Right atrium auricular region (tissue), 2 donors: ENCODE data around the gene MLLT10. TPM values are rescaled to one million over a fixed set of nuclear protein-coding genes. Genes with fewer than 3 reads are reported as not detected.

Experiments used
- DNase-seq: peaks from one replicate; pipeline ENCODE4 v3.0.0-alpha.2; 2019; ENCODE audit warnings: low spot score
- H3K27ac ChIP-seq, 2 donors: fragments of 200-600 bp; sonication (generic); 1 replicate in 1 of 2; 2 replicates in 1 of 2; pipeline ENCODE4 v1.5.1; 2016 to 2019
- H3K27me3 ChIP-seq, 2 donors: fragments of 200-600 bp; sonication (generic); one replicate each; pipeline versions ENCODE4 v1.5.1 to v1.6.0; 2017 to 2019
- H3K36me3 ChIP-seq: fragments of 200-600 bp; sonication (generic); one replicate; pipeline ENCODE4 v1.5.1; 2016
- H3K4me1 ChIP-seq, 2 donors: fragments of 200-600 bp; sonication (generic); one replicate each; pipeline versions ENCODE4 v1.5.1 to v1.6.0; 2017 to 2019
- H3K4me3 ChIP-seq, 2 donors: fragments of 200-600 bp; sonication (generic); 1 replicate in 1 of 2; 2 replicates in 1 of 2; pipeline ENCODE4 v1.5.1; 2017 to 2019; ENCODE audit warnings: mild to moderate bottlenecking in 1 of 2, moderate library complexity in 1 of 2
- H3K9me3 ChIP-seq, 2 donors: fragments of 200-600 bp; sonication (generic); one replicate each; pipeline ENCODE4 v1.5.1; 2019
- CTCF ChIP-seq, 2 donors: fragments of 200-600 bp; sonication (generic); IDR thresholded peaks; one replicate each; pipeline ENCODE4 v1.5.1; 2019; ENCODE audit warnings: antibody characterized with exemption in 2 of 2
- microRNA counts, 2 donors: library from miRNA; unstranded; fragments of <30 nt; microRNA quantifications; one replicate each; lab custom pipeline; 2016 to 2017
- microRNA-seq, 2 donors: library from miRNA; unstranded; fragments of <30 nt; microRNA quantifications; one replicate each; pipeline ENCODE4, GENCODE V29; 2016 to 2017; ENCODE audit warnings: borderline number of aligned reads in 2 of 2, borderline replicate concordance in 1 of 2
- total RNA-seq, 2 donors: library from RNA; depleted of rRNA; stranded (reverse); fragments of >200 nt; gene quantifications; one replicate each; pipeline ENCODE4 v1.1.0, GENCODE V29; 2016

Gene MLLT10
- total RNA-seq, 2 donors from 2014 or later: 18.8 to 27.2 TPM

- no peak for DNase-seq
- H3K36me3 ChIP-seq: peaks cover 4% of the 10 kb centered on the region
- TF ChIP-seq CTCF (IDR thresholded peaks at IDR 0.05): no peak
- no peaks in the 10 kb centered on the region for H3K9me3 ChIP-seq
- no peak overlapping the region for H3K27ac ChIP-seq
- no peaks in the 10 kb centered on the region for H3K4me1 ChIP-seq
- no peaks in the 10 kb centered on the region for H3K27me3 ChIP-seq
- no peak overlapping the region for H3K4me3 ChIP-seq
Measured at GRCh38 chr10:21764466-21765189, 230.6 kb downstream of the MLLT10 start.

DNA sequence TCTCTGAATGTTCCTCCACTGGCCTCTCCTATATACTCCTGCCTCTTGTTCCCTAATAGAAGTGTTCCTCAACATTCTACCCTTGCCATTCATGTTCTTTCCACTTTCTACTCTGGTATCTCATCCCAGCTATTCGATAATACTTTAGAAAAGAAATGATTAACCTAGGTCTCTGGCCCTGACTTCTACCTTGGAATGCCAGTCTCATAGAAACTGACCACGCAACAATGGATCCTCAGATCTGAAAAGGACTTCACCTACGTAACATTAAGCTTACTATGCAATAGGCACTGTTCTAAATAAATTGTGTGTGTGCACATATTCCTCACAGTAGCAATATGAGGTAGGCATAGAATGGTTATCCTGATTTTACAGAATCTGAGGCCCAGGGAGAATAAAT, 235.0 kb downstream of the MLLT10 start:
- Histone ChIP-seq H3K4me3 (no peak overlapping the region), H3K9me3 (no peaks in the 10 kb centered on the region), H3K36me3 (peaks cover 4% of the 10 kb centered on the region), H3K27me3 (no peaks in the 10 kb centered on the region), H3K27ac (no peak overlapping the region), H3K4me1 (no peaks in the 10 kb centered on the region)
- DNase-seq: no peak
- no peak for TF ChIP-seq CTCF (IDR thresholded peaks at IDR 0.05)

- no peak for DNase-seq
- no peak overlapping the region for H3K27ac ChIP-seq
- TF ChIP-seq CTCF (IDR thresholded peaks at IDR 0.05): no peak
- H3K9me3 ChIP-seq: no peaks in the 10 kb centered on the region
- no peak overlapping the region for H3K4me3 ChIP-seq
- no peaks in the 10 kb centered on the region for H3K27me3 ChIP-seq
- no peaks in the 10 kb centered on the region for H3K4me1 ChIP-seq
- H3K36me3 ChIP-seq: peaks cover under 1% of the 10 kb centered on the region
Measured at GRCh38 chr10:21771219-21771618, 237.2 kb downstream of the MLLT10 start.

DNA sequence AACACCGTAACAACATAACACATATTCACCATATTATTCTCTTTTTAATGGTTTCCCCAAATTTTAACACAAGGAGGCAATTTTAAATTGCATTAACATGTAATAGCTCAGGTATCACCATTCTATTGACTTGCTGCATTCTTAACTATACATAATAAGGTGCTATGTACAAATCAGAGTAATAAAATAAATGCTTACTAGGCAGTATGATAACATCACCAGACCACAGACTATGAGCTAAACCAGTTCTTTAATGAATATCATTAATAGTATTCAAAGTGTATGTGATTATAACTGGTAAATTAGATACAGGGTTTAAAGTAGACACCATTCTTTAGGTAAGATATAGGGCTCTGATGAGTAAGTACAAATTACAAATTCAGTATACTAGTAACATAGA, 242.9 kb downstream of the MLLT10 start:
- Histone ChIP-seq H3K9me3 (no peaks in the 10 kb centered on the region), H3K27ac (no peak overlapping the region), H3K36me3 (no peaks in the 10 kb centered on the region), H3K4me1 (no peaks in the 10 kb centered on the region), H3K4me3 (no peak overlapping the region), H3K27me3 (no peaks in the 10 kb centered on the region)
- no peak for TF ChIP-seq CTCF (IDR thresholded peaks at IDR 0.05)
- DNase-seq: no peak

DNA sequence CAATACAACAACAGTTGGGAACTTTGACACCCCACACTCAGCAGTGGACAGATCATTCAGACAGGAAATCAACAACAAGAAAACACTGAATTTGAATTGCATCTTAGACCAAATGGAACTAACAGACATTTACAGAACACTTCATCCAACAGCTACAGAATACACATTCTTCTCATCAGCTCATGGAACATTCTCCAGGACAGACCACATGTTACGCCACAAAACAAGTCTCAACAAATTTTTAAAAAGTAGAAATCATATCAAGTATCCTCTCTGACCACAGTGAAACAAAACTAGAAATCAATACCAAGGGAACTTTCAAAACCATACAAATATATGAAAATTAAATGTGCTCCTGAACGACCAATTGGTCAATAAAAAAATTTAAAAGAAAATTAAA, 257.2 kb downstream of the MLLT10 start:
- no peak overlapping the region for H3K27ac ChIP-seq
- no peaks in the 10 kb centered on the region for H3K36me3 ChIP-seq
- no peak for DNase-seq

More for the DNA sequence above, 257.2 kb downstream of the MLLT10 start:
- no peaks in the 10 kb centered on the region for H3K27me3 ChIP-seq
- no peak for TF ChIP-seq CTCF (IDR thresholded peaks at IDR 0.05)
- peaks cover 0 to 11% of the 10 kb centered on the region in 2 donors for H3K9me3 ChIP-seq
- H3K4me1 ChIP-seq: no peaks in the 10 kb centered on the region
- no peak overlapping the region for H3K4me3 ChIP-seq

MicroRNAs within 50 kb of the gene (microRNA counts, 767-probe panel; counts per million panel counts)
- microRNA hsa-miR-1915-3p (lab: Ali Mortazavi, UCI): 0 to 1,217 counts per million in 2 donors

Small RNA genes within 50 kb of the gene (microRNA-seq; reads per million reads assigned to microRNA genes)
- gene MIR1915: 0 reads per million in 2 donors

Other genes starting within 250 kb of the MLLT10 start
- gene SKIDA1, start 8.6 kb upstream of the MLLT10 start, total RNA-seq: 1 to 10 TPM; 2.1 to 2.6 TPM